WTC11 (cell line): ENCODE measurements around the gene CLDND2.
"Not testable (repeated sequence)": the region's sequence is repeated elsewhere in the genome, so short reads cannot be mapped to it uniquely, and the experiment has no call there.

ENCODE experiments used
- ATF1 ChIP-seq: sonication (generic); formaldehyde crosslinking; IDR thresholded peaks from 2 replicates; pipeline ENCODE4 v1.8.1; 2023; ENCODE audit warnings: mild to moderate bottlenecking, moderate library complexity, missing genetic modification reagents
- CTCF ChIP-seq: fragments of 200-600 bp; IDR thresholded peaks from 2 replicates; pipeline ENCODE4 v1.8.0; 2022; ENCODE audit warnings: antibody characterized with exemption
- ETV6 ChIP-seq: sonication (generic); formaldehyde crosslinking; IDR thresholded peaks from 2 replicates; pipeline ENCODE4 v1.8.1; 2022; ENCODE audit warnings: mild to moderate bottlenecking, missing genetic modification reagents
- IRF1 ChIP-seq: sonication (generic); formaldehyde crosslinking; IDR thresholded peaks from 2 replicates; pipeline ENCODE4 v1.8.0; 2023; ENCODE audit warnings: missing genetic modification reagents
- MXD4 ChIP-seq: fragments of 250-450 bp; sonication (Bioruptor Pico); IDR thresholded peaks from 2 replicates; pipeline ENCODE4 v1.8.0; 2021; ENCODE audit warnings: mild to moderate bottlenecking, moderate library complexity, borderline replicate concordance
- NR2C2 ChIP-seq: sonication (generic); formaldehyde crosslinking; IDR thresholded peaks from 2 replicates; pipeline ENCODE4 v1.8.0; 2022; ENCODE audit warnings: mild to moderate bottlenecking, missing genetic modification reagents
- SMAD3 ChIP-seq: sonication (generic); formaldehyde crosslinking; IDR thresholded peaks from 2 replicates; pipeline ENCODE4 v1.8.0; 2022; ENCODE audit warnings: missing genetic modification reagents, mild to moderate bottlenecking, borderline replicate concordance
- SP1 ChIP-seq: sonication (generic); formaldehyde crosslinking; conservative IDR thresholded peaks from 2 replicates; pipeline ENCODE4 v1.8.1; 2022; ENCODE audit warnings: missing genetic modification reagents
- ZNF121 ChIP-seq: sonication (generic); formaldehyde crosslinking; IDR thresholded peaks from 2 replicates; pipeline ENCODE4 v1.8.0; 2023; ENCODE audit warnings: missing genetic modification reagents
- ZNF263 ChIP-seq: sonication (generic); formaldehyde crosslinking; IDR thresholded peaks from 2 replicates; pipeline ENCODE4 v1.8.1; 2022; ENCODE audit warnings: low read depth, mild to moderate bottlenecking, moderate library complexity, missing genetic modification reagents
- TF ChIP-seq, protein P1 (sequence below): sonication (generic); formaldehyde crosslinking; IDR thresholded peaks from 2 replicates; pipeline ENCODE4 v1.8.1; 2022; ENCODE audit warnings: low read depth, missing genetic modification reagents, borderline replicate concordance

DNA sequence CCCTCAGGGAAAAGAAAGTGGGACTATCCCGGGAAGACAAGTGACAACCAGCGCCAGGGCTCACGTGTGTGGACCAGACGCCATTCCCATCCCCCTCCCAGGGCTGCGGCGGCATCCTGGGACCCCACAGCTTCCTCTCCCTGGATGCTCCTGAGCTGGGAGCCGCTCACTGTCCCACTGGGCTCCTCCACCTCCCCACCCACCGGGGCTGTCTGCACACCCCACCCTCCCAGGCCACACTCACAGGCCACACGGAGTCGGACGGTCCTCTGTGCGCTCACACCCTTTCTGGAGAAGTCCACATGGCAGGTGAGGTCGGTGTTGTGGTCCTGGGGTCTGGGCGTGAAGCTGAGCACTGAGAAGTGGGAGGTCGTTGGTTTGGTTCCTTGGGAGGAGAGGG lies 47.6 kb upstream of the CLDND2 start:
- TF ChIP-seq, protein P1, sequence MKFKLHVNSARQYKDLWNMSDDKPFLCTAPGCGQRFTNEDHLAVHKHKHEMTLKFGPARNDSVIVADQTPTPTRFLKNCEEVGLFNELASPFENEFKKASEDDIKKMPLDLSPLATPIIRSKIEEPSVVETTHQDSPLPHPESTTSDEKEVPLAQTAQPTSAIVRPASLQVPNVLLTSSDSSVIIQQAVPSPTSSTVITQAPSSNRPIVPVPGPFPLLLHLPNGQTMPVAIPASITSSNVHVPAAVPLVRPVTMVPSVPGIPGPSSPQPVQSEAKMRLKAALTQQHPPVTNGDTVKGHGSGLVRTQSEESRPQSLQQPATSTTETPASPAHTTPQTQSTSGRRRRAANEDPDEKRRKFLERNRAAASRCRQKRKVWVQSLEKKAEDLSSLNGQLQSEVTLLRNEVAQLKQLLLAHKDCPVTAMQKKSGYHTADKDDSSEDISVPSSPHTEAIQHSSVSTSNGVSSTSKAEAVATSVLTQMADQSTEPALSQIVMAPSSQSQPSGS (CRISPR knock-in tag): not testable (repeated sequence)
- TF ChIP-seq SMAD3 (CRISPR knock-in tag); CTCF; IRF1 (CRISPR knock-in tag); NR2C2; ZNF263; ZNF121 (CRISPR knock-in tag); ATF1 (CRISPR knock-in tag); ETV6 (CRISPR knock-in tag); SP1 (CRISPR knock-in tag); MXD4: not testable (repeated sequence)
